ENCODE data around the gene STAMBP. TPM values are rescaled to one million over a fixed set of nuclear protein-coding genes. Genes with fewer than 3 reads are reported as not detected.

Gene STAMBP
- total RNA-seq, 5 donors from 2014 or later (not counting 1 experiment from before 2014, with no cell fraction given) = 21.6 to 32.5 (median 28.9) TPM

DNA sequence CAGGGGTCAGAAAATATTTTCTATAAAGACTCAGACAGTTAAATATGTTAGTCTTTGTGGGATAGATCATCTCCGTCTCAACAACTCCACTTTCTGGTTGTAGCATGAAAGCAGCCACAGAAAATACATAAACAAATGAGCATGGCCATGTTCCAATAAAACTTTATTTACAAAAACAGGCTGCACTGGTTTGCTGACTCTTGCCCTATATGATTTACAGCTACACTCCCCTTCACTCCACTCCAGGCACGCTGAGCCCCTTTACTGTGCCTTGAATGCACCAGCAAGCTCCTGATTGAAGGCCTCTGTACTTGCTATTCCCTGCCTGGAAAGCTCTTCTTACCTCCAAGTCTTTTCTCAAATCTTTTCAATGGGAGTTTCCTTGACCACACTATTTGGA, 5.8 kb upstream of the STAMBP start:
- Mint-ChIP-seq H3K27me3 (no peaks in the 10 kb centered on the region), H3K4me3 (no peak overlapping the region), H3K4me1 (peaks cover 12 to 13% (median 13%) of the 10 kb centered on the region in 3 donors), H3K27ac (no peak overlapping the region), H3K36me3 (no peaks in the 10 kb centered on the region), H3K9me3 (no peaks in the 10 kb centered on the region)
- Histone ChIP-seq H3K4me3 (ENCODE audit: control insufficient read depth in 1 of 2, extremely low read depth in 1 of 2, low read length in 1 of 2) (no peak overlapping the region), H3K36me3 (ENCODE audit: control insufficient read depth in 2 of 2, extremely low read depth in 1 of 2, insufficient read depth in 1 of 2, low read length in 1 of 2) (no peaks in the 10 kb centered on the region), H3K27me3 (replicated peaks in 1 of 2; ENCODE audit: control insufficient read depth in 2 of 2, extremely low read depth in 1 of 2, insufficient read depth in 2 of 2, low read length in 1 of 2) (no peaks in the 10 kb centered on the region), H3K4me1 (ENCODE audit: control insufficient read depth in 1 of 2, extremely low read depth in 1 of 2, insufficient read depth in 2 of 2, low read length in 2 of 2) (peaks cover 3 to 4% of the 10 kb centered on the region in 2 experiments), H3K27ac (ENCODE audit: low read length) (no peak overlapping the region), H3K9me3 (no peaks in the 10 kb centered on the region)
- WGBS (ENCODE audit: insufficient coverage) = 91% methylated on average over 1 of the region's 2 CpGs
- no peak for ATAC-seq (replicated peaks in 1 of 4)
- CTCF ChIA-PET = interaction anchor here (0.7 to 2.2 kb wide), 3 partner anchors 512 to 587 kb away, joined by 4 to 9 read pairs (median 6); no protein-coding TSS in a partner anchor
- POLR2A ChIA-PET = interaction anchor here in 1 of 2 donors (0.9 kb wide), 1 partner anchor 332 kb away, joined by 3 read pairs; no protein-coding TSS in a partner anchor
- no peak for DNase-seq

DNA sequence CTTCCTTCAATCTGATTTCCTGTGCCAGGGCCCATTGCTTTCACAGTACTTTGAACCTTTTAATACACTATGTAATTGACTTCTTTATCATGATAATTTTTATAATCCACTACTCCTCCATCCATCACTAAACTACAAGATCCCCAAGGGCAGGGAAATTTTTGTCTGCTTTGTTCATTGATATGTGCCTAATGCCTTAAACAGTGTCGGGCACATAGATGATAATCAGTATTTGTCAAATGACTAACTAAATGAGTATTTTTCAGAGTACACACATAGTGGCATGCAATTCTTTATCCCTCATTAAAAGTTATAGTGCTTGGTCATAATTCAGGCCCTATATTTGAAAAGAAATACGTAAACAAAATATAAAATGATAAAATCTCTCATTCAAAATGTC, 5.3 kb upstream of the STAMBP start:
- ATAC-seq (replicated peaks in 1 of 4) (no peak), DNase-seq (no peak)
- WGBS (ENCODE audit: insufficient coverage) = 100% methylated on average over 1 of the region's 2 CpGs
- H3K27me3 ChIP-seq (replicated peaks in 1 of 2; ENCODE audit: control insufficient read depth in 2 of 2, extremely low read depth in 1 of 2, insufficient read depth in 2 of 2, low read length in 1 of 2) = no peaks in the 10 kb centered on the region
- H3K4me1 Mint-ChIP-seq = peaks cover 14 to 17% (median 15%) of the 10 kb centered on the region in 3 donors
- H3K9me3 ChIP-seq = no peaks in the 10 kb centered on the region
- H3K36me3 Mint-ChIP-seq = no peaks in the 10 kb centered on the region
- H3K27me3 Mint-ChIP-seq = no peaks in the 10 kb centered on the region
- no peaks in the 10 kb centered on the region for H3K9me3 Mint-ChIP-seq
- ChIA-PET POLR2A (no interaction called here), CTCF (interaction anchor here (0.6 to 2.5 kb wide), 20 partner anchors 11 to 1115 kb away, joined by 3 to 13 read pairs (median 4); partner anchors contain the start of genes BOLA3 (in 1 of the 2), MOB1A (in 1 of the 2) and MTHFD2 (in 1 of the 2))
- H3K4me1 ChIP-seq (ENCODE audit: control insufficient read depth in 1 of 2, extremely low read depth in 1 of 2, insufficient read depth in 2 of 2, low read length in 2 of 2) = peaks cover 7 to 8% of the 10 kb centered on the region in 2 experiments
- H3K27ac Mint-ChIP-seq = no peak overlapping the region
- H3K27ac ChIP-seq (ENCODE audit: low read length) = no peak overlapping the region
- H3K4me3 Mint-ChIP-seq = no peak overlapping the region
- H3K4me3 ChIP-seq (ENCODE audit: control insufficient read depth in 1 of 2, extremely low read depth in 1 of 2, low read length in 1 of 2) = no peak overlapping the region
- H3K36me3 ChIP-seq (ENCODE audit: control insufficient read depth in 2 of 2, extremely low read depth in 1 of 2, insufficient read depth in 1 of 2, low read length in 1 of 2) = no peaks in the 10 kb centered on the region

DNA sequence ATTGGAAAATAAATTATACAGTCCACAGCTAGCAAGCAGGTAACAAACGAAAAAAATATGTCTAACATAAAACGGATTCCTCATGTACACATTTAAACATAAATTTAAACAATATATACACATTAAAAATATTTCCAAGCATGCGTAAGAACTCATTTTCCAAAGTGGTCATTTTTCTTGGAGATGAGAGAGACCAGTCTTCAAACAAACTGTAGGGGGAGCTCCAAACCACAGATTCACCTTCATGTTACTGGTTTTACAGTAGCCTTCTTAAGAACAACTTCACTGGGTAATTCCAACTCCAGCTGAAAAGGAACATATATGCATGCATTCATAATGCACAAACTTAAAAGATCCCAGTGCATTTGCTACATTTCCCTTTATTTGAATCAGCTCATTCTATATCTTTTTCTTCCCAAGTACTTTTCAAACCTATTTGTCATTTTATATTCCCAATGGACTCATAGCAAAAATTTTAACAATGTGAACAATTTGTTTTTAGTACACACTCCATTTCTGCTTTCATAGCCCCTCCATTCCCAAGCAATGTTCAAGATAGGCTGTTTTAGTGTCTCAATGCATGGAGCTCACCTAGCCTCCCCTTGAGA, 4.7 kb upstream of the STAMBP start:
- Histone ChIP-seq H3K36me3 (ENCODE audit: control insufficient read depth in 2 of 2, extremely low read depth in 1 of 2, insufficient read depth in 1 of 2, low read length in 1 of 2) (no peaks in the 10 kb centered on the region), H3K4me3 (ENCODE audit: control insufficient read depth in 1 of 2, extremely low read depth in 1 of 2, low read length in 1 of 2) (no peak overlapping the region), H3K27ac (ENCODE audit: low read length) (no peak overlapping the region), H3K4me1 (ENCODE audit: control insufficient read depth in 1 of 2, extremely low read depth in 1 of 2, insufficient read depth in 2 of 2, low read length in 2 of 2) (peaks cover 8% of the 10 kb centered on the region in 2 experiments), H3K9me3 (no peaks in the 10 kb centered on the region), H3K27me3 (replicated peaks in 1 of 2; ENCODE audit: control insufficient read depth in 2 of 2, extremely low read depth in 1 of 2, insufficient read depth in 2 of 2, low read length in 1 of 2) (no peaks in the 10 kb centered on the region)
- DNase-seq (peak in 18 of 35 experiments; percentile 8 to 85 (median 28)), ATAC-seq (replicated peaks in 1 of 4) (no peak)
- Mint-ChIP-seq H3K27ac (no peak overlapping the region), H3K36me3 (no peaks in the 10 kb centered on the region), H3K9me3 (no peaks in the 10 kb centered on the region), H3K4me3 (no peak overlapping the region), H3K27me3 (no peaks in the 10 kb centered on the region), H3K4me1 (peaks cover 18 to 23% (median 19%) of the 10 kb centered on the region in 3 donors)
- WGBS (ENCODE audit: insufficient coverage) = no CpG with 5 or more reads among the region's 3 CpGs
- POLR2A ChIA-PET = interaction anchor here in 1 of 2 donors (0.7 to 1.0 kb wide), 2 partner anchors 329 to 425 kb away, joined by 3 to 4 read pairs; no protein-coding TSS in a partner anchor
- CTCF ChIA-PET = interaction anchor here (0.6 to 2.5 kb wide), 32 partner anchors 10 to 1116 kb away, joined by 3 to 13 read pairs (median 4); partner anchors contain the start of genes BOLA3 (in 1 of the 2), MOB1A (in 1 of the 2) and MTHFD2 (in 1 of the 2)

DNA sequence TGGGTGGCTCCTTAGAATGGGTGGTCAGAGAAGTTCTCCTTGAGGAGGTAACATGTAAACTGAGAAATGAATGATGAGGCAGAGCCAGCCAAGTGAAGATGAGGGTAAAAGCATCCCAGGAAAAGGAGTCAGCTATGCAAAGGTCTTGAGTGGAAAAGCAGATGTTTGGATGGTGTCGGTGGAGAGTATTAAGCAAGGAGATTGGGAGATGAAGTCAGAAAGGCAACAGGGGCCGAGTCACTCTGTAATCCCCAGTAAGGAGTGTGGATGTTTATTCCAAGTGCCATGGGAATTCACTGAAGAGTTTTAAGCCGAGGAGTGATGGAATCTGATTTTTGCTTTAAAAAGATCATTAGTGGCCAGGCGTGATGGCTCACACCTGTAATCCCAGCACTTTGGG, 3.4 kb upstream of the STAMBP start:
- no peak for DNase-seq
- H3K36me3 Mint-ChIP-seq = no peaks in the 10 kb centered on the region
- H3K27ac Mint-ChIP-seq = no peak overlapping the region
- Histone ChIP-seq H3K9me3 (no peaks in the 10 kb centered on the region), H3K27ac (ENCODE audit: low read length) (no peak overlapping the region), H3K4me1 (ENCODE audit: control insufficient read depth in 1 of 2, extremely low read depth in 1 of 2, insufficient read depth in 2 of 2, low read length in 2 of 2) (peaks cover 11 to 18% of the 10 kb centered on the region in 2 experiments), H3K4me3 (ENCODE audit: control insufficient read depth in 1 of 2, extremely low read depth in 1 of 2, low read length in 1 of 2) (no peak overlapping the region), H3K27me3 (replicated peaks in 1 of 2; ENCODE audit: control insufficient read depth in 2 of 2, extremely low read depth in 1 of 2, insufficient read depth in 2 of 2, low read length in 1 of 2) (no peaks in the 10 kb centered on the region), H3K36me3 (ENCODE audit: control insufficient read depth in 2 of 2, extremely low read depth in 1 of 2, insufficient read depth in 1 of 2, low read length in 1 of 2) (no peaks in the 10 kb centered on the region)
- H3K4me1 Mint-ChIP-seq = peaks cover 31 to 36% (median 32%) of the 10 kb centered on the region in 3 donors
- 96% methylated on average over 2 of the region's 4 CpGs for WGBS (ENCODE audit: insufficient coverage)
- H3K9me3 Mint-ChIP-seq = no peaks in the 10 kb centered on the region
- ATAC-seq (replicated peaks in 1 of 4) = no peak
- no peak overlapping the region for H3K4me3 Mint-ChIP-seq
- POLR2A ChIA-PET = interaction anchor here in 1 of 2 donors (0.7 kb wide), 1 partner anchor 105 kb away, joined by 5 read pairs; no protein-coding TSS in a partner anchor
- no peaks in the 10 kb centered on the region for H3K27me3 Mint-ChIP-seq
- CTCF ChIA-PET = interaction anchor here in 1 of 2 donors (0.6 to 2.5 kb wide), 7 partner anchors 52 to 576 kb away, joined by 3 to 13 read pairs (median 5); partner anchors contain the start of gene MOB1A

DNA sequence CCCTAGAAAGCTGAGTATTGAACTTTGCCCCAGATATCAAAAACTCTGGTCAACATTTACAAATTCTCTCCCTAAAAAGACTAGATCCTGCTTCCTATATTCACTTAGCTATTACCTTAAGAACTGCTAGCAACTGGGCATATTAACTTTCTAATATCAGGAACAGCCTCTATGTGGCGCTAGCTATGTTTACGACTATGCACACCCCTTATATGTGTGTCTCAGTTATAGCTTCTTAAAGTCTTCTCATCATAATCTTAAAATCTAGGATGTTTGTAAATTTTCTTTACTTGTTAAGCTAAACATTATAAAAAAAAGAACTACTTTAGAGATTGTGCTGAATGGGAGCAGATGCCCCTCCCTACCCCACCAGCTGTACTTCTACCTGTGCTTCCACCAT, 1.7 kb upstream of the STAMBP start:
- CTCF ChIA-PET = interaction anchor here (0.5 to 2.9 kb wide), 14 partner anchors 12 to 1809 kb away, joined by 3 to 17 read pairs (median 4); partner anchors contain the start of gene BOLA3 (in 2 of the 2)
- POLR2A ChIA-PET = interaction anchor here (0.5 to 0.7 kb wide), 3 partner anchors 270 to 325 kb away, joined by 3 to 6 read pairs (median 5); no protein-coding TSS in a partner anchor
- H3K27me3 Mint-ChIP-seq = no peaks in the 10 kb centered on the region

More for the DNA sequence above, 1.7 kb upstream of the STAMBP start:
- Histone ChIP-seq H3K27ac (ENCODE audit: low read length) (no peak overlapping the region), H3K4me1 (ENCODE audit: control insufficient read depth in 1 of 2, extremely low read depth in 1 of 2, insufficient read depth in 2 of 2, low read length in 2 of 2) (peaks cover 11 to 24% of the 10 kb centered on the region in 2 experiments), H3K27me3 (replicated peaks in 1 of 2; ENCODE audit: control insufficient read depth in 2 of 2, extremely low read depth in 1 of 2, insufficient read depth in 2 of 2, low read length in 1 of 2) (no peaks in the 10 kb centered on the region), H3K36me3 (ENCODE audit: control insufficient read depth in 2 of 2, extremely low read depth in 1 of 2, insufficient read depth in 1 of 2, low read length in 1 of 2) (peaks cover 0 to 3% of the 10 kb centered on the region in 2 donors), H3K4me3 (ENCODE audit: control insufficient read depth in 1 of 2, extremely low read depth in 1 of 2, low read length in 1 of 2) (no peak overlapping the region), H3K9me3 (no peaks in the 10 kb centered on the region)
- no peaks in the 10 kb centered on the region for H3K9me3 Mint-ChIP-seq
- H3K27ac Mint-ChIP-seq = peak overlapping the region in 1 of 2 donors; percentile 77
- ATAC-seq (replicated peaks in 1 of 4) = no peak
- DNase-seq = peak in 1 of 35 experiments; percentile 28
- H3K4me3 Mint-ChIP-seq = peak overlapping the region; percentile 76 to 97 (median 95)
- WGBS (ENCODE audit: insufficient coverage) = no CpG with 5 or more reads among the region's 2 CpGs
- peaks cover 44 to 47% (median 45%) of the 10 kb centered on the region in 3 donors for H3K4me1 Mint-ChIP-seq
- H3K36me3 Mint-ChIP-seq = peaks cover 8% of the 10 kb centered on the region

All from T-cell (primary cell).